Body of pancreas (tissue), 4 donors: Measurements from ENCODE around the gene JPH3.

Experiments
- POLR2A ChIP-seq, 3 donors: fragments of 450-650 bp; IDR thresholded peaks; one replicate each; pipeline ENCODE4 v1.6.1; 2016; ENCODE audit warnings: antibody characterized with exemption in 3 of 3, mild to moderate bottlenecking in 2 of 3
- TF ChIP-seq, protein P1 (sequence below), 7 experiments: fragments of 450-650 bp in 4 of 7; fragments of 200-600 bp in 3 of 7; sonication (generic) in 3 of 7; IDR thresholded peaks; one replicate each; pipeline ENCODE4 v1.5.1; 2016 to 2019; ENCODE audit warnings: antibody characterized with exemption in 7 of 7

DNA sequence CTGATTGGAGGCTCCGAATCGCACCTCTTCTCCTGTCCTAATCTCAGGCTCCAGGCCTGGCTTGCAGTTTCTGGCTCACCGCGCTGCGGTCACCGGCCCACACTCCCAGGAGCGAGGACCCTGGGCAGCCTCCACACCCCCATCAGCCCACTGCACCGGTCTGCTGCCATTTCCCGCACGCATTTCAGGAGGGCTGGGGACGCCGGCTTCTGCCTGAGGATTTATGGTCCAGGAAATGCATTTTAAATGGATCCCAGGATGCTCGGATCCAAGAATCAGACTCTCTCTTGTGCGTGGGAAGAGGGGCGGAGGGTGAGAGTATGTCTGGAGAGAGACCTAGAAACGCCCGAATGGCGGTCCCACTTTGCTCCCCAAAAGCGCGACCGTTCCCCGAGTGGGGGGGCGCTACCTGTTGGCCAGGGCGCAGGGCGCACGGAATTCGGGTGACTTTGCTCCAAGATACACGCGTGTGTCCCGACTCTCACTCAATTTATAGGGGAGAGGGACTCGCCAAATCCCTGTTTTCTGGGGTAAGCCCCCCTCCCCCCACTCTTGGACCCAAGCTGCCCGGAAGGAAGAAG is 817 bp upstream of the JPH3 start:
- TF ChIP-seq, protein P1, sequence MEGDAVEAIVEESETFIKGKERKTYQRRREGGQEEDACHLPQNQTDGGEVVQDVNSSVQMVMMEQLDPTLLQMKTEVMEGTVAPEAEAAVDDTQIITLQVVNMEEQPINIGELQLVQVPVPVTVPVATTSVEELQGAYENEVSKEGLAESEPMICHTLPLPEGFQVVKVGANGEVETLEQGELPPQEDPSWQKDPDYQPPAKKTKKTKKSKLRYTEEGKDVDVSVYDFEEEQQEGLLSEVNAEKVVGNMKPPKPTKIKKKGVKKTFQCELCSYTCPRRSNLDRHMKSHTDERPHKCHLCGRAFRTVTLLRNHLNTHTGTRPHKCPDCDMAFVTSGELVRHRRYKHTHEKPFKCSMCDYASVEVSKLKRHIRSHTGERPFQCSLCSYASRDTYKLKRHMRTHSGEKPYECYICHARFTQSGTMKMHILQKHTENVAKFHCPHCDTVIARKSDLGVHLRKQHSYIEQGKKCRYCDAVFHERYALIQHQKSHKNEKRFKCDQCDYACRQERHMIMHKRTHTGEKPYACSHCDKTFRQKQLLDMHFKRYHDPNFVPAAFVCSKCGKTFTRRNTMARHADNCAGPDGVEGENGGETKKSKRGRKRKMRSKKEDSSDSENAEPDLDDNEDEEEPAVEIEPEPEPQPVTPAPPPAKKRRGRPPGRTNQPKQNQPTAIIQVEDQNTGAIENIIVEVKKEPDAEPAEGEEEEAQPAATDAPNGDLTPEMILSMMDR (IDR thresholded peaks at IDR 0.05): no peak
- no peak for TF ChIP-seq POLR2A (IDR thresholded peaks at IDR 0.05)
